ENCODE data around the gene HTR4.

HTR4 gene

GRCh38 chr5:148511810-148512347 is 142.4 kb downstream of the HTR4 start:
- POLR2A ChIA-PET: no interaction called here
- CTCF ChIA-PET: no interaction called here
- TF ChIP-seq SUZ12 (IDR thresholded peaks at IDR 0.05) (no peak), CTBP1 (IDR thresholded peaks at IDR 0.05; ENCODE audit: borderline replicate concordance) (no peak), FOXM1 (IDR thresholded peaks at IDR 0.05; ENCODE audit: borderline replicate concordance) (no peak), FOXA1 (IDR thresholded peaks at IDR 0.05) (no peak)
- no peak for DNase-seq (ENCODE audit: extremely low spot score)

DNA sequence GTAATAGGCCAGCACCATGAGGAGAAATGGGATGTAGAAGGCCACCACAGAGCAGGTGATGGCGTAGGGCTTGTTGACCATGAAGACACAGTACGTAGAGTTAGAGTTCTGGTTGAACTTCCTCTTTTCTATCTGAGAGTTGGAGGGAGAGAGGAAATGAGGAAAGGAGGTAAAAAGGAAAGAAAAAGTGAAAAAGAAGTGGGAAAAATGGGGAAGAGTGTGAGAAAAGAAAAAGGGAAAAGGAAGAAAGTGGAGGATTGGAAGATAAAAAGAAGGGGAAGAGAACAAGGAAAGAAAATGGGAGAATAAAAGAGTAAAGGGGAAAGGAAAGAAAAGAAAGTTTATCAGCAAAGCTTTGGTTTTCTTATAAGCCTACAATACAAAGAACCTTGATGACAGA is 144.4 kb downstream of the HTR4 start:
- DNase-seq (ENCODE audit: extremely low spot score): no peak
- POLR2A ChIA-PET: no interaction called here
- TF ChIP-seq NFRKB (IDR thresholded peaks at IDR 0.05) (no peak), FOXK2 (IDR thresholded peaks at IDR 0.05) (no peak), FOXA1 (IDR thresholded peaks at IDR 0.05) (no peak), TARDBP (IDR thresholded peaks at IDR 0.05) (no peak), ELF4 (IDR thresholded peaks at IDR 0.05) (no peak), BHLHE40 (IDR thresholded peaks at IDR 0.05; ENCODE audit: borderline replicate concordance) (no peak), FOXM1 (IDR thresholded peaks at IDR 0.05; ENCODE audit: borderline replicate concordance) (no peak), LEF1 (IDR thresholded peaks at IDR 0.05; ENCODE audit: borderline replicate concordance) (no peak), HDGF (IDR thresholded peaks at IDR 0.05; ENCODE audit: borderline replicate concordance) (no peak), SUZ12 (IDR thresholded peaks at IDR 0.05) (no peak), ARNT (IDR thresholded peaks at IDR 0.05) (no peak)
- TF ChIP-seq, protein P1, sequence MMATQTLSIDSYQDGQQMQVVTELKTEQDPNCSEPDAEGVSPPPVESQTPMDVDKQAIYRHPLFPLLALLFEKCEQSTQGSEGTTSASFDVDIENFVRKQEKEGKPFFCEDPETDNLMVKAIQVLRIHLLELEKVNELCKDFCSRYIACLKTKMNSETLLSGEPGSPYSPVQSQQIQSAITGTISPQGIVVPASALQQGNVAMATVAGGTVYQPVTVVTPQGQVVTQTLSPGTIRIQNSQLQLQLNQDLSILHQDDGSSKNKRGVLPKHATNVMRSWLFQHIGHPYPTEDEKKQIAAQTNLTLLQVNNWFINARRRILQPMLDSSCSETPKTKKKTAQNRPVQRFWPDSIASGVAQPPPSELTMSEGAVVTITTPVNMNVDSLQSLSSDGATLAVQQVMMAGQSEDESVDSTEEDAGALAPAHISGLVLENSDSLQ (IDR thresholded peaks at IDR 0.05): no peak
- CTCF ChIA-PET: no interaction called here

GRCh38 chr5:148507648-148508047 is 146.7 kb downstream of the HTR4 start:
- CTCF ChIA-PET: interaction anchor here (0.6 kb wide), 1 partner anchor 120 kb away, joined by 4 read pairs; no protein-coding TSS in a partner anchor
- no peak for DNase-seq (ENCODE audit: extremely low spot score)
- TF ChIP-seq LEF1 (IDR thresholded peaks at IDR 0.05; ENCODE audit: borderline replicate concordance) (no peak), ZNF384 (IDR thresholded peaks at IDR 0.05) (no peak), NFRKB (IDR thresholded peaks at IDR 0.05) (no peak), ARNT (IDR thresholded peaks at IDR 0.05) (no peak), SUZ12 (IDR thresholded peaks at IDR 0.05) (no peak), CTBP1 (IDR thresholded peaks at IDR 0.05; ENCODE audit: borderline replicate concordance) (no peak), HDGF (IDR thresholded peaks at IDR 0.05; ENCODE audit: borderline replicate concordance) (no peak), FOXA1 (IDR thresholded peaks at IDR 0.05) (no peak), FOXM1 (IDR thresholded peaks at IDR 0.05; ENCODE audit: borderline replicate concordance) (no peak), TARDBP (IDR thresholded peaks at IDR 0.05) (no peak), ELF4 (IDR thresholded peaks at IDR 0.05) (no peak), FOXK2 (IDR thresholded peaks at IDR 0.05) (no peak)
- POLR2A ChIA-PET: no interaction called here

GRCh38 chr5:148499452-148499851 is 154.9 kb downstream of the HTR4 start:
- ChIA-PET POLR2A (no interaction called here), CTCF (no interaction called here)
- DNase-seq (ENCODE audit: extremely low spot score): no peak
- TF ChIP-seq, protein P1 (IDR thresholded peaks at IDR 0.05): no peak
- TF ChIP-seq HDGF (IDR thresholded peaks at IDR 0.05; ENCODE audit: borderline replicate concordance): no peak
- TF ChIP-seq L3MBTL2 (conservative IDR thresholded peaks at IDR 0.05): no peak

GRCh38 chr5:148497757-148498156 is 156.6 kb downstream of the HTR4 start:
- ChIA-PET CTCF (no interaction called here), POLR2A (no interaction called here)
- TF ChIP-seq SP1 (IDR thresholded peaks at IDR 0.05) (no peak), TARDBP (IDR thresholded peaks at IDR 0.05) (no peak), ELF4 (IDR thresholded peaks at IDR 0.05) (no peak), ARNT (IDR thresholded peaks at IDR 0.05) (no peak), SUZ12 (IDR thresholded peaks at IDR 0.05) (no peak), ZNF384 (IDR thresholded peaks at IDR 0.05) (no peak), FOXK2 (IDR thresholded peaks at IDR 0.05) (no peak), BHLHE40 (IDR thresholded peaks at IDR 0.05; ENCODE audit: borderline replicate concordance) (no peak), FOXA1 (IDR thresholded peaks at IDR 0.05) (no peak), CTBP1 (IDR thresholded peaks at IDR 0.05; ENCODE audit: borderline replicate concordance) (no peak), LEF1 (IDR thresholded peaks at IDR 0.05; ENCODE audit: borderline replicate concordance) (no peak), L3MBTL2 (conservative IDR thresholded peaks at IDR 0.05) (no peak), HDGF (IDR thresholded peaks at IDR 0.05; ENCODE audit: borderline replicate concordance) (no peak), FOXM1 (IDR thresholded peaks at IDR 0.05; ENCODE audit: borderline replicate concordance) (no peak), NFRKB (IDR thresholded peaks at IDR 0.05) (no peak)
- TF ChIP-seq, protein P1 (IDR thresholded peaks at IDR 0.05): no peak
- no peak for DNase-seq (ENCODE audit: extremely low spot score)

- ChIA-PET CTCF (interaction anchor here (1.8 kb wide), 1 partner anchor 10 kb away, joined by 7 read pairs; no protein-coding TSS in a partner anchor), POLR2A (no interaction called here)
- DNase-seq (ENCODE audit: extremely low spot score): no peak
- TF ChIP-seq FOXM1 (IDR thresholded peaks at IDR 0.05; ENCODE audit: borderline replicate concordance) (no peak), BHLHE40 (IDR thresholded peaks at IDR 0.05; ENCODE audit: borderline replicate concordance) (no peak), LEF1 (IDR thresholded peaks at IDR 0.05; ENCODE audit: borderline replicate concordance) (no peak), CTBP1 (IDR thresholded peaks at IDR 0.05; ENCODE audit: borderline replicate concordance) (no peak), ARNT (IDR thresholded peaks at IDR 0.05) (no peak), HDGF (IDR thresholded peaks at IDR 0.05; ENCODE audit: borderline replicate concordance) (no peak), TARDBP (IDR thresholded peaks at IDR 0.05) (no peak), SP1 (IDR thresholded peaks at IDR 0.05) (no peak), FOXK2 (IDR thresholded peaks at IDR 0.05) (no peak), ZNF384 (IDR thresholded peaks at IDR 0.05) (no peak), FOXA1 (IDR thresholded peaks at IDR 0.05) (no peak), L3MBTL2 (conservative IDR thresholded peaks at IDR 0.05) (no peak), SUZ12 (IDR thresholded peaks at IDR 0.05) (no peak), NFRKB (IDR thresholded peaks at IDR 0.05) (no peak), ELF4 (IDR thresholded peaks at IDR 0.05) (no peak)
- TF ChIP-seq, protein P1 (IDR thresholded peaks at IDR 0.05): no peak
Observed at GRCh38 chr5:148492351-148492750, 162.0 kb downstream of the HTR4 start.

All from HEK293T (cell line).